ENCODE data around the gene ELMO2.

- TF ChIP-seq CTCF (IDR thresholded peaks at IDR 0.05), result no peak
- TF ChIP-seq ZNF232 (CRISPR knock-in tag; IDR thresholded peaks at IDR 0.05), result no peak
- TF ChIP-seq TCF7 (CRISPR knock-in tag; IDR thresholded peaks at IDR 0.05; ENCODE audit: low read depth), result no peak
- TF ChIP-seq ARID4B (CRISPR knock-in tag; IDR thresholded peaks at IDR 0.05; ENCODE audit: borderline replicate concordance), result no peak
- no peak for TF ChIP-seq MAX (CRISPR knock-in tag; IDR thresholded peaks at IDR 0.05)
- TF ChIP-seq SMAD3 (CRISPR knock-in tag; IDR thresholded peaks at IDR 0.05; ENCODE audit: borderline replicate concordance), result no peak
- TF ChIP-seq USF2 (CRISPR knock-in tag; IDR thresholded peaks at IDR 0.05), result no peak
- TF ChIP-seq ZBTB43 (CRISPR knock-in tag; IDR thresholded peaks at IDR 0.05), result no peak
- TF ChIP-seq NFYB (CRISPR knock-in tag; conservative IDR thresholded peaks at IDR 0.05; ENCODE audit: low read depth), result no peak
- no peak for TF ChIP-seq ZNF416 (CRISPR knock-in tag; IDR thresholded peaks at IDR 0.05)
- TF ChIP-seq E2F4 (CRISPR knock-in tag; IDR thresholded peaks at IDR 0.05; ENCODE audit: borderline replicate concordance, low read depth), result no peak
Observed at GRCh38 chr20:46357030-46357514, 49.3 kb downstream of the ELMO2 start.
